GM21360 (cell line): ENCODE results near the gene LYVE1.

ENCODE experiments used
- ATAC-seq: cut with Tn5 transposase; IDR thresholded peaks from one replicate; pipeline ENCODE4 v1.9.1; 2021; ENCODE audit warnings: mild to moderate bottlenecking, moderate library complexity; ENCODE audit not compliant: unreplicated experiment

Gene LYVE1

DNA sequence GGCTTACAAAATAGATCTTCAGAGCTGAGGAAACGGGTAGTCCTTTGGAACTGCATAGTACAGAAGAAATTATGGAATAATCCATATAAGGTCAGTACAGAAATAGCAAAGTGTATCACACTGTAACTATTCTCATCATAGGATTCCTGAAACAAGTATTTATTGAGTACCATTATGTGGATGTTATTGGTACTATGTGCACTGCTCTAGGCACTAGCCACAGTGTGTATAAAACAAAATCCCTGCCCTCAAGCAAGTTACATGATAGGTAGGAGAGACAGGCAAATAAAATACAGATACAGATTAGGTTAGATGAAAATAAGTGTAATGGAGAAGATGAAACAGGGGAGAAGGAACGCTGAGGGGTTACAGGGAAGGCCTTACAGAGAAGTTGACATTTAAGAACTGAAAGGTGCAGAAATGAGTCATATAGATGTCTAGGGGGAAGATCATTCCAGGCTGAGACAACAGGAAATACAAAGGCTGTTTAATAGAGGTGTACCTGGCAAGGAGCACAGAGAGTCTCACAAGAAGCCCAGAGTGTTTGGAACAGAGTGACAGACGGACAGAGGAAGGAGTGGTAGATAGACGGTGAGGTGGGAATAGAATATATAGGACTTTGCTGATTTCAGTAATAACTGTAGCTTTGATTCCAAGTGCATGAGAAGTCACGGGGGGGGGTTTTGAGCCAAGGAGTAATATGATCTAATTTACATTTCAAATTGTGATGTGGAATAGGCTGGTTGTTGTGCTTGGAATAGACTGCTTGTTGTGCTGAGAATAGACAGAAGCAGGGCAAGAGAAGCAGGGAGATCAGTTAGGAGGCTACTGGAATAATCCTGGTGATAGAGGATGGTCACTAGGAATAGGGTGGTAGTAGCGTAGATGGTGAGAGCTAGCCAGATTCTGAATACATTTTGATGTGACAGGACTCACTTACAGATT is 41.2 kb downstream of the LYVE1 start:
- peak; percentile 64 for ATAC-seq

DNA sequence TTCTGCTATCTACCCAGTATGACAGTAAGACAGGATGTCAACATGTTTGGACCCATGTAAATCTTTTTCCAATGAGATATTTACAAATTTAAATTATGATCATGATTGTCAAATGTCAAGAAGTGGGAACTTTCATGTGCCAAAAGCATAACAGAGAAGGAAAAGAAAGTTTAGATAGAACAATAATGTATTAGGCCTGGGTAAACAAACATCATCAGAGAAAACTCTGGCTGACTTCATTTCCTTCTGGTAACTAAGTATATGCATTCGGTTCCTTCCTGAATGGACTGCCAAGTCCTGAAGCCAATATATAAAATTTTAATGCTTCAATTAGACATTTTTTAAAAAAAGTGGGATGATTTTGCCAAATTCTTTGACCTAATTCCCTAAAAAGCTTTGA is 44.0 kb downstream of the LYVE1 start:
- no peak for ATAC-seq

- no peak for ATAC-seq
Measured at GRCh38 chr11:10522921-10523320, 45.5 kb downstream of the LYVE1 start.

DNA sequence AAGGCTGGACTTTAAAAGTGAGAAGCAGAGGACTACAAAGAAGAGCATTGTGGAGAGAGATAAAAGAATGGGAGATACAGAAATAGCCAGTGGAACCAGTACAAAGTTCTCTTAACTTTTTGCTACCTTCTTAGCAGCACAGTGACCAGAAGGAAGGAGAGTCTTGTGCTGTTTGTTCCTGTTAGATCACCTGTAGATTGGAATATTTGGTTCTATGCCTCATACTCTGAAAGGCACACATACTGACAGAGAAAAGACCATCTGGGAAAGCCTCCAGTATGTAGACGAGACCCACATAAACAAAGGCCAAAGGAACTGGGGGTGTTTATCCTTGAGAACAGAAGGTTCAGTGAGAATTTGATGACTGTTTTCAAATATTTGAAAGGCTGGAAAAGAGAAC is 46.2 kb downstream of the LYVE1 start:
- ATAC-seq = no peak

GRCh38 chr11:10520562-10520961 is 47.9 kb downstream of the LYVE1 start:
- ATAC-seq = no peak

DNA sequence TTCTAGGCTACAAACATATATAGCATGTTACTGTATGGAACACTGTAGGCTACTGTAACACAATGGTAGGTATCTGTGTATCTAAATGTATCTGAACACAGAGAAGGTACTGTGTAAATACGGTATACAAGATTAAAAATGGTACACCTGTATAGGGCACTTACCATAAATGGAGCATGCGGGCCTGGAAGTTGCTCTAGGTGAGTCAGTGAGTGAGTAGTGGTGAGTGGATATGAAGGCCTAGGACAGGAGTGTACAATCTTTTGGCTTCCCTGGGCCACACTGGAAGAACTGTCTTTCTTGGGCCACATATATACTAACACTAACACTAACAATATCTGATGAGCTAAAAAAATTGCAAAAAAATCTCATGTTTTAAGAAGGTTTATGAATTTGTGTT is 48.8 kb downstream of the LYVE1 start:
- ATAC-seq = no peak

- ATAC-seq = no peak
Measured at GRCh38 chr11:10518891-10519290, 49.6 kb downstream of the LYVE1 start.

DNA sequence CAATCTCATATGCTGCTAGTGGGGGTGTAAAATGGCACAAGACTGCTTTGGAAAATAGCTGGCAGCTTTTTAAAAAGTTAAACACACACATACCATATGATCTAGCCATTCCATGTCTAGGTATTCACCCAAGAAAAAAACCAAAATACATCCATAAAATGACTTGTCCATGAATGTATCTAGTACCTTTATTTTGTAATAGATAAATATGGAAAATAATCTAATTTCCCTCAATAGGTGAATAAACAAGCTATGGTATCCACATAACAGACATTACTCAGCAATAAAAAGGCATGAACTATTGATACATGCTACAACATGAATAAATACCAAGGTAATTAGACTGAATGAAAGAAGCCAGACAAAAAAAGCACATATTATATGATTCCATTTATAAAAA is 50.3 kb downstream of the LYVE1 start:
- ATAC-seq = no peak

- ATAC-seq = no peak
Measured at GRCh38 chr11:10515418-10515817, 53.0 kb downstream of the LYVE1 start.

- ATAC-seq = no peak
Measured at GRCh38 chr11:10514709-10515108, 53.8 kb downstream of the LYVE1 start.

- ATAC-seq = no peak
Measured at GRCh38 chr11:10514202-10514601, 54.3 kb downstream of the LYVE1 start.

DNA sequence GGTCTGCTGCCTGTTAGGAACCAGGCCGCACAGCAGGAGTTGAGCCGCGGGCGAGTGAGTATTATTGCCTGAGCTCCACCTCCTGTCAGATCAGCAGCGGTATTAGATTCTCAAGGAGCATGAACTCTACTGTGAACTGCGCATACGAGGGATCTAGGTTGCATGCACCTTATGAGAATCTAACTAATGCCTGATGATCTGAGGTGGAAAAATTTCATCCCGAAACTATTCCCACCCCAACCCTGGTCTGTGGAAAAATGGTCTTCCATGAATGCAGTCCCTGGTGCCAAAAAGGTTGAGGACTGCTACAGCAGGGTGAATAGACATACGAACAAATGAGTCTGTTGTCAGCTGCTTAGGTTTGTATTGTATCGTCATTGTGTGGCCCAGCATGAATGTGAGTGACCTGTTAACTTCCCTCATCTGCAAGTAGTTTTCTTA is 57.3 kb downstream of the LYVE1 start:
- no peak for ATAC-seq
